SH-SY5Y (cell line): ENCODE measurements around the gene BAIAP2.

Source experiments
- GATA2 ChIP-seq: IDR thresholded peaks from 2 replicates; pipeline ENCODE4 v1.6.1; 2011; ENCODE audit warnings: mild to moderate bottlenecking, low read depth, low read length
- GATA3 ChIP-seq: IDR thresholded peaks from 2 replicates; pipeline ENCODE4 v1.6.1; 2011; ENCODE audit warnings: low read depth, mild to moderate bottlenecking, low read length, moderate library complexity

- no peak for TF ChIP-seq GATA3
- no peak for TF ChIP-seq GATA2
These were observed 22.1 kb upstream of the BAIAP2 start for GRCh38 chr17:81012574-81013447.
